ELR (cell line): ENCODE results near the gene PIR.
A peak's percentile ranks its signal among the peaks of the same experiment; 100 is the strongest.

Experiments used
- DNase-seq: peaks from one replicate; pipeline ENCODE4 v3.0.0-alpha.2; 2015; ENCODE audit warnings: low read depth

Gene PIR

GRCh38 chrX:15493118-15493962 lies at the start of gene PIR:
Gene PIR (minus strand): TSS chrX:15493333. CDS start chrX:15491257, 2,076 bp downstream.
- peak; percentile 85 for DNase-seq

- no peak for DNase-seq
Measured at GRCh38 chrX:15530318-15530717, 37.2 kb upstream of the PIR start.

- DNase-seq = no peak
Measured at GRCh38 chrX:15529165-15529564, 36.0 kb upstream of the PIR start.

GRCh38 chrX:15525664-15526416 lies 32.7 kb upstream of the PIR start:
- peak; percentile 1 for DNase-seq

- DNase-seq = no peak
Measured at GRCh38 chrX:15524417-15524816, 31.3 kb upstream of the PIR start.

- no peak for DNase-seq
Measured at GRCh38 chrX:15523088-15523487, 30.0 kb upstream of the PIR start.

GRCh38 chrX:15522464-15522863 lies 29.3 kb upstream of the PIR start:
- DNase-seq = no peak

- no peak for DNase-seq
Measured at GRCh38 chrX:15515931-15516330, 22.8 kb upstream of the PIR start.

- no peak for DNase-seq
Measured at GRCh38 chrX:15514279-15514678, 21.1 kb upstream of the PIR start.

GRCh38 chrX:15512401-15512965 lies 19.4 kb upstream of the PIR start:
- peak; percentile 55 for DNase-seq

GRCh38 chrX:15511563-15511962 lies 18.4 kb upstream of the PIR start:
- no peak for DNase-seq

GRCh38 chrX:15509845-15510244 lies 16.7 kb upstream of the PIR start:
- DNase-seq = no peak

- DNase-seq = no peak
Measured at GRCh38 chrX:15507005-15507404, 13.9 kb upstream of the PIR start.

- no peak for DNase-seq
Measured at GRCh38 chrX:15505101-15505500, 12.0 kb upstream of the PIR start.

- DNase-seq = no peak
Measured at GRCh38 chrX:15504661-15505060, 11.5 kb upstream of the PIR start.

GRCh38 chrX:15501506-15501905 lies 8.4 kb upstream of the PIR start:
- no peak for DNase-seq

GRCh38 chrX:15500497-15500966 lies 7.4 kb upstream of the PIR start, which contains the start of gene BMX:
Gene BMX (plus strand): TSS chrX:15500807. CDS start chrX:15508354, 7,547 bp downstream.
- no peak for DNase-seq

- no peak for DNase-seq
Measured at GRCh38 chrX:15499976-15500375, 6.8 kb upstream of the PIR start.

- DNase-seq = no peak
Measured at GRCh38 chrX:15498741-15499140, 5.6 kb upstream of the PIR start.

GRCh38 chrX:15497865-15498264 lies 4.7 kb upstream of the PIR start:
- peak; percentile 53 for DNase-seq

- no peak for DNase-seq
Measured at GRCh38 chrX:15496824-15497223, 3.7 kb upstream of the PIR start.

GRCh38 chrX:15495801-15496200 lies 2.7 kb upstream of the PIR start:
- DNase-seq = no peak

GRCh38 chrX:15492469-15492868 lies 664 bp downstream of the PIR start:
- no peak for DNase-seq
